Neural cell (in vitro differentiated cells): Measurements from ENCODE around the gene AGBL1. TPM values are rescaled to one million over a fixed set of nuclear protein-coding genes. Genes with fewer than 3 reads are reported as not detected.
A peak's percentile ranks its signal among the peaks of the same experiment; 100 is the strongest.

Source experiments
- H2AFZ ChIP-seq: fragments of 200-600, 300-800 bp; sonication (generic), shearing (Covaris generic); 2 replicates; pipeline ENCODE4 v1.6.0; 2014; ENCODE audit warnings: low read depth, mild to moderate bottlenecking, antibody characterized with exemption, low read length, moderate library complexity
- H3F3A ChIP-seq: fragments of 200-600 bp; shearing (Covaris generic); 2 replicates; pipeline ENCODE4 v1.6.1; 2016; ENCODE audit warnings: mild to moderate bottlenecking, moderate library complexity, mixed read lengths, antibody characterized with exemption, low read length; ENCODE audit not compliant: insufficient read depth, poor library complexity, severe bottlenecking
- H3K27ac ChIP-seq: fragments of 200-600, 300-800 bp; sonication (generic), shearing (Covaris generic); 2 replicates; pipeline ENCODE4 v1.5.1; 2014; ENCODE audit warnings: mild to moderate bottlenecking, low read length, moderate library complexity
- H3K27me3 ChIP-seq: fragments of 300-800, 200-600 bp; sonication (generic), shearing (Covaris generic); 2 replicates; pipeline ENCODE4 v1.6.0; 2014; ENCODE audit warnings: mild to moderate bottlenecking, low read depth, low read length, moderate library complexity; ENCODE audit not compliant: insufficient read depth
- H3K36me3 ChIP-seq: fragments of 300-800, 200-600 bp; sonication (generic), shearing (Covaris generic); 2 replicates; pipeline ENCODE4 v1.5.1; 2014; ENCODE audit warnings: mild to moderate bottlenecking, antibody characterized with exemption, low read length, moderate library complexity; ENCODE audit not compliant: insufficient read depth
- H3K4me2 ChIP-seq: fragments of 300-800, 200-600 bp; sonication (generic), shearing (Covaris generic); 2 replicates; pipeline ENCODE4 v1.6.0; 2014; ENCODE audit warnings: mild to moderate bottlenecking, low read length
- H3K4me3 ChIP-seq: fragments of 300-800, 200-600 bp; sonication (generic), shearing (Covaris generic); 2 replicates; pipeline ENCODE4 v1.5.1; 2014; ENCODE audit warnings: mild to moderate bottlenecking, low read length, moderate library complexity
- H3K79me2 ChIP-seq: fragments of 200-600 bp; shearing (Covaris generic); replicated peaks from 2 replicates; pipeline ENCODE4 v1.6.0; 2014; ENCODE audit warnings: mild to moderate bottlenecking, low read length, moderate library complexity; ENCODE audit not compliant: insufficient read depth
- H3K9ac ChIP-seq: fragments of 300-800, 200-600 bp; sonication (generic), shearing (Covaris generic); 2 replicates; pipeline ENCODE4 v1.6.1; 2016; ENCODE audit warnings: mild to moderate bottlenecking, low read length, mixed read lengths
- H3K9me2 ChIP-seq: fragments of 200-600 bp; shearing (Covaris generic); 2 replicates; pipeline ENCODE4 v1.6.1; 2016; ENCODE audit warnings: mild to moderate bottlenecking, low read length, mixed read lengths; ENCODE audit not compliant: insufficient read depth
- H3K9me3 ChIP-seq: fragments of 200-600, 300-800 bp; sonication (generic), shearing (Covaris generic); 2 replicates; pipeline ENCODE4 v1.6.1; 2016; ENCODE audit warnings: mild to moderate bottlenecking, mixed run types, low read length, moderate library complexity, mixed read lengths
- H4K20me1 ChIP-seq: fragments of 200-600 bp; shearing (Covaris generic); 2 replicates; pipeline ENCODE4 v1.6.1; 2016; ENCODE audit warnings: mild to moderate bottlenecking, mixed run types; ENCODE audit not compliant: insufficient read depth
- EP300 ChIP-seq: fragments of 450-650 bp; conservative IDR thresholded peaks from 2 replicates; pipeline ENCODE4 v1.6.1; 2014; ENCODE audit warnings: antibody characterized with exemption, mild to moderate bottlenecking, moderate library complexity; ENCODE audit not compliant: poor library complexity, severe bottlenecking
- EZH2 ChIP-seq: fragments of 200-600, 300-800 bp; shearing (Covaris generic), sonication (generic); IDR thresholded peaks from 2 replicates; pipeline ENCODE4 v1.6.1; 2014; ENCODE audit warnings: antibody characterized with exemption, low read length, borderline replicate concordance, mild to moderate bottlenecking; ENCODE audit not compliant: insufficient read depth, poor library complexity, severe bottlenecking
- POLR2AphosphoS5 ChIP-seq: IDR thresholded peaks from 2 replicates; pipeline ENCODE4 v1.6.1; 2012
- RAD21 ChIP-seq: fragments of 450-650 bp; conservative IDR thresholded peaks from 2 replicates; pipeline ENCODE4 v1.6.1; 2014; ENCODE audit warnings: antibody characterized with exemption, mild to moderate bottlenecking, moderate library complexity
- SMC3 ChIP-seq: fragments of 450-650 bp; conservative IDR thresholded peaks from 2 replicates; pipeline ENCODE4 v1.6.1; 2014; ENCODE audit warnings: antibody characterized with exemption, mild to moderate bottlenecking, moderate library complexity; ENCODE audit not compliant: poor library complexity
- TAF1 ChIP-seq: IDR thresholded peaks from 2 replicates; pipeline ENCODE4 v1.6.1; 2012; ENCODE audit warnings: low read depth
- polyA plus RNA-seq: library from polyadenylated mRNA; depleted of rRNA; stranded (reverse); fragments of >200 nt; gene quantifications from 2 replicates; pipeline ENCODE4 v1.2.3, GENCODE V29; 2014
- TF ChIP-seq, protein P1 (sequence below): fragments of 450-650 bp; IDR thresholded peaks from 2 replicates; pipeline ENCODE4 v1.5.1; 2014; ENCODE audit warnings: antibody characterized with exemption, mild to moderate bottlenecking, moderate library complexity; ENCODE audit not compliant: poor library complexity, severe bottlenecking
- TF ChIP-seq, protein P2 (sequence below): IDR thresholded peaks from 2 replicates; pipeline ENCODE4 v1.6.1; 2012; ENCODE audit warnings: borderline replicate concordance

The AGBL1 gene
- polyA plus RNA-seq, 1 donor from 2014 or later: 0.12 TPM

DNA sequence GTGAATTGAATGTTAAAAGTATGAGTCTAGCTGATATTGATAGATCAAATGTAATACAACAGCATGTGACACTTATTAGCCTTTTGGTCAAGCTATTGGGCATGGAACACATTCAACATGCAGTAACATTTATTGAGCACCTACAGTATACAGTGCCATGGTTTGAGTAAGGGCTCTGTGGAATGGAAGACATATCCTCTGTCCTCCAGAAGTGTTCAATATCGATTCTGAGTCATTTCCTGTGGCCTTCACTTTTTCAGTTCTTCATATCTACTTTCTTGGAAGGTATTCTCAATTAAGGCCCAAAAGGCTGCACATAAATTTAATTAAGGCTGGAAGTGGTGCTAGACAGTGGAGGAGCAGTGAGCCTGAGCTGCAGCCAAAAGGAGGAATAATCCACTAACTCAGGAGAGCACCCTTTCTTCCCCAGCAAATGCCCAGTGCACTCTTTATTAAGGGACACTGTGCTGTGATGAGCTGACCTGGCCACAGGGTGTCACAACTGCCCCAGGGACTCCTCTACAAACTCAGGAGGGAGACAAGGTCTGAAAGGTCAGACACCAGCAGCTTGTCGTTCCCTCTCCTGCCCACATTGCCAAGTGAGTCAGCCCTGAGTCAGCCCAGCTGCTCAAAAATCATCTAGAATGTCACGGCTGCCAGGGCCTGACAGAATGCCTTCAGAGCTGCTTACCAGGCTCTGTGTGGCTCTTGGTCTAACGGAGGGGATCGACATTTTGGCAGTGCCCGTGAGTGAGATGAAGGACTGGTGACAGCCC is 544.8 kb downstream of the AGBL1 start (continued):
- peak; percentile 72 for TF ChIP-seq SMC3
- TF ChIP-seq, protein P1, sequence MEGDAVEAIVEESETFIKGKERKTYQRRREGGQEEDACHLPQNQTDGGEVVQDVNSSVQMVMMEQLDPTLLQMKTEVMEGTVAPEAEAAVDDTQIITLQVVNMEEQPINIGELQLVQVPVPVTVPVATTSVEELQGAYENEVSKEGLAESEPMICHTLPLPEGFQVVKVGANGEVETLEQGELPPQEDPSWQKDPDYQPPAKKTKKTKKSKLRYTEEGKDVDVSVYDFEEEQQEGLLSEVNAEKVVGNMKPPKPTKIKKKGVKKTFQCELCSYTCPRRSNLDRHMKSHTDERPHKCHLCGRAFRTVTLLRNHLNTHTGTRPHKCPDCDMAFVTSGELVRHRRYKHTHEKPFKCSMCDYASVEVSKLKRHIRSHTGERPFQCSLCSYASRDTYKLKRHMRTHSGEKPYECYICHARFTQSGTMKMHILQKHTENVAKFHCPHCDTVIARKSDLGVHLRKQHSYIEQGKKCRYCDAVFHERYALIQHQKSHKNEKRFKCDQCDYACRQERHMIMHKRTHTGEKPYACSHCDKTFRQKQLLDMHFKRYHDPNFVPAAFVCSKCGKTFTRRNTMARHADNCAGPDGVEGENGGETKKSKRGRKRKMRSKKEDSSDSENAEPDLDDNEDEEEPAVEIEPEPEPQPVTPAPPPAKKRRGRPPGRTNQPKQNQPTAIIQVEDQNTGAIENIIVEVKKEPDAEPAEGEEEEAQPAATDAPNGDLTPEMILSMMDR: peak; percentile 61

DNA sequence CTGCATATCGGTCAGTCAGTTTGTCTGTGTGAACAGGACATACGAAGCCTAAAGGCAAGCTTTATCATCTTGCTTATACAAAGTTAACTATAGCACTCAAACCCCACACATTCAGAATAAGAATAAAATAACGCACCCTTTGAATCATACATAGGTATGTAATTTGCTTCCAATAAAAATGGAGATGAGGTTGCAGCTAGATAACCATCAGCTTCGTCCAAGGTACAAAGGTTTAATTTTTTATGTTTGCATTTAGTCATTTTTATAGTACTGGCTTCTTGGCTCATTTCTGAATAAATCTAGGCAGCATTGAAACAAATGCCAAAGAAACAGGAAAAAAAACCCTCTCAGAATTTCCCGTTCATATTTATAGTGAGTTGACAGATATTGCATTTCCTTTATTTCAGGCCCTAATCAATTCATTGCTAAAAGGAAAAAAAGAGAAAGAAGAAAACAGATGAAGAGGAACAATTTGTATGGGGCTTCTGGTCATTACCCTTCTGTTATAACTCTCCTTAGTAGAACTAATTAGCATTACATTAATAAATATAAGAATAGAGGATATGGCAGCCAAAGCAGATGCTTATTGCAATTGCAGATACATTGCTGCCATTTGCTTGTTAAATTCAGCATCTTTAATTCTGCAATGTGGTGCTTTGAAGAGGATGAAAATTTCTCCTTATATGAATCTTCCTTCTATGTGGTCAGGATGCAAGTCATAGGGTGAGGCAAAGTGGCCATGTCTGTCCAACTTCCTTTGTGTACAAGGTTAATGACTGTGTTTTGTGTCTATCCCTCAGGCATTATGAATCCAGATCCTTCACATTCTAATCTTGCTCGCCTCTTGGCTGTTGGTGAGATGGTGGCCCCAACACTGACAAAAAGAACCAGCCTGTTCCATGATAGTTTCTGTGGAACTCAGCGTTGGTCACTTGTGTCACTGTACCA is 550.0 kb downstream of the AGBL1 start:
- Histone ChIP-seq H3K36me3 (no peaks in the 10 kb centered on the region), H4K20me1 (no peaks in the 10 kb centered on the region), H3F3A (no peaks in the 10 kb centered on the region), H3K27ac (no peak overlapping the region), H3K27me3 (no peaks in the 10 kb centered on the region), H3K9me2 (no peaks in the 10 kb centered on the region), H3K9me3 (no peaks in the 10 kb centered on the region), H2AFZ (no peak overlapping the region), H3K79me2 (no peaks in the 10 kb centered on the region), H3K9ac (no peak overlapping the region), H3K4me2 (no peak overlapping the region), H3K4me3 (no peak overlapping the region)
- TF ChIP-seq SMC3 (no peak), EP300 (no peak), EZH2 (no peak), TAF1 (no peak), RAD21 (no peak), POLR2AphosphoS5 (no peak)
- TF ChIP-seq, protein P2, sequence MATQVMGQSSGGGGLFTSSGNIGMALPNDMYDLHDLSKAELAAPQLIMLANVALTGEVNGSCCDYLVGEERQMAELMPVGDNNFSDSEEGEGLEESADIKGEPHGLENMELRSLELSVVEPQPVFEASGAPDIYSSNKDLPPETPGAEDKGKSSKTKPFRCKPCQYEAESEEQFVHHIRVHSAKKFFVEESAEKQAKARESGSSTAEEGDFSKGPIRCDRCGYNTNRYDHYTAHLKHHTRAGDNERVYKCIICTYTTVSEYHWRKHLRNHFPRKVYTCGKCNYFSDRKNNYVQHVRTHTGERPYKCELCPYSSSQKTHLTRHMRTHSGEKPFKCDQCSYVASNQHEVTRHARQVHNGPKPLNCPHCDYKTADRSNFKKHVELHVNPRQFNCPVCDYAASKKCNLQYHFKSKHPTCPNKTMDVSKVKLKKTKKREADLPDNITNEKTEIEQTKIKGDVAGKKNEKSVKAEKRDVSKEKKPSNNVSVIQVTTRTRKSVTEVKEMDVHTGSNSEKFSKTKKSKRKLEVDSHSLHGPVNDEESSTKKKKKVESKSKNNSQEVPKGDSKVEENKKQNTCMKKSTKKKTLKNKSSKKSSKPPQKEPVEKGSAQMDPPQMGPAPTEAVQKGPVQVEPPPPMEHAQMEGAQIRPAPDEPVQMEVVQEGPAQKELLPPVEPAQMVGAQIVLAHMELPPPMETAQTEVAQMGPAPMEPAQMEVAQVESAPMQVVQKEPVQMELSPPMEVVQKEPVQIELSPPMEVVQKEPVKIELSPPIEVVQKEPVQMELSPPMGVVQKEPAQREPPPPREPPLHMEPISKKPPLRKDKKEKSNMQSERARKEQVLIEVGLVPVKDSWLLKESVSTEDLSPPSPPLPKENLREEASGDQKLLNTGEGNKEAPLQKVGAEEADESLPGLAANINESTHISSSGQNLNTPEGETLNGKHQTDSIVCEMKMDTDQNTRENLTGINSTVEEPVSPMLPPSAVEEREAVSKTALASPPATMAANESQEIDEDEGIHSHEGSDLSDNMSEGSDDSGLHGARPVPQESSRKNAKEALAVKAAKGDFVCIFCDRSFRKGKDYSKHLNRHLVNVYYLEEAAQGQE: no peak
- TF ChIP-seq, protein P1: no peak
